ENCODE data around the gene TNFRSF21.

- TF ChIP-seq, protein P1, sequence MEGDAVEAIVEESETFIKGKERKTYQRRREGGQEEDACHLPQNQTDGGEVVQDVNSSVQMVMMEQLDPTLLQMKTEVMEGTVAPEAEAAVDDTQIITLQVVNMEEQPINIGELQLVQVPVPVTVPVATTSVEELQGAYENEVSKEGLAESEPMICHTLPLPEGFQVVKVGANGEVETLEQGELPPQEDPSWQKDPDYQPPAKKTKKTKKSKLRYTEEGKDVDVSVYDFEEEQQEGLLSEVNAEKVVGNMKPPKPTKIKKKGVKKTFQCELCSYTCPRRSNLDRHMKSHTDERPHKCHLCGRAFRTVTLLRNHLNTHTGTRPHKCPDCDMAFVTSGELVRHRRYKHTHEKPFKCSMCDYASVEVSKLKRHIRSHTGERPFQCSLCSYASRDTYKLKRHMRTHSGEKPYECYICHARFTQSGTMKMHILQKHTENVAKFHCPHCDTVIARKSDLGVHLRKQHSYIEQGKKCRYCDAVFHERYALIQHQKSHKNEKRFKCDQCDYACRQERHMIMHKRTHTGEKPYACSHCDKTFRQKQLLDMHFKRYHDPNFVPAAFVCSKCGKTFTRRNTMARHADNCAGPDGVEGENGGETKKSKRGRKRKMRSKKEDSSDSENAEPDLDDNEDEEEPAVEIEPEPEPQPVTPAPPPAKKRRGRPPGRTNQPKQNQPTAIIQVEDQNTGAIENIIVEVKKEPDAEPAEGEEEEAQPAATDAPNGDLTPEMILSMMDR (conservative IDR thresholded peaks at IDR 0.05): no peak
- no peak for TF ChIP-seq EZH2 (IDR thresholded peaks at IDR 0.05; ENCODE audit: low read depth)
Observed at GRCh38 chr6:47254051-47254450, 55.7 kb downstream of the TNFRSF21 start.
